ENCODE measurements around the gene RGS9BP. TPM values are rescaled to one million over a fixed set of nuclear protein-coding genes. Genes with fewer than 3 reads are reported as not detected.

The RGS9BP gene
- under 1 TPM in 3 of 4 donors, not detected in 1; 0.22 to 0.63 (median 0.60) TPM for total RNA-seq

- Histone ChIP-seq H3K27ac (peak within 1 kb of the TSS; percentile 46 to 90 (median 84)), H3K4me3 (peak within 1 kb of the TSS; percentile 61 to 98 (median 92)), H3K27me3 (peaks cover 3 to 19% of the 10 kb centered on the region in 2 donors), H3K9me3 (no peaks in the 10 kb centered on the region), H3K36me3 (no peaks in the 10 kb centered on the region), H3K4me1 (peaks cover 0 to 42% (median 6%) of the 10 kb centered on the region in 4 donors)
- 1 to 3% methylated on average over 13 to 16 of the region's 53 CpGs for WGBS, 2 donors
- no peak for TF ChIP-seq EP300 (IDR thresholded peaks at IDR 0.05)
- TF ChIP-seq POLR2A (IDR thresholded peaks at IDR 0.05): no peak
- no peak for TF ChIP-seq CTCF (IDR thresholded peaks at IDR 0.05)
- DNase-seq (ENCODE audit: low spot score in 2 of 2): peak; percentile 54 to 58
Measured at GRCh38 chr19:32675720-32676185, at the start of gene RGS9BP. Gene RGS9BP, plus strand, starts transcription at chr19:32675848. Its CDS starts 416 bp downstream, at chr19:32676264.

GRCh38 chr19:32626969-32627368 lies 48.7 kb upstream of the RGS9BP start:
- 94 to 98% methylated on average over 4 of the region's 4 CpGs for whole genome bisulfite sequencing, 2 donors
- Histone ChIP-seq H3K9me3 (no peaks in the 10 kb centered on the region), H3K4me3 (no peak overlapping the region), H3K36me3 (peaks cover 0 to 99% (median 8%) of the 10 kb centered on the region in 3 donors), H3K4me1 (no peaks in the 10 kb centered on the region), H3K27ac (no peak overlapping the region), H3K27me3 (no peaks in the 10 kb centered on the region)
- no peak for TF ChIP-seq EP300 (IDR thresholded peaks at IDR 0.05)
- TF ChIP-seq POLR2A (IDR thresholded peaks at IDR 0.05): no peak
- TF ChIP-seq CTCF (IDR thresholded peaks at IDR 0.05): no peak
- DNase-seq (ENCODE audit: low spot score in 2 of 2): no peak

- H3K27me3 ChIP-seq: no peaks in the 10 kb centered on the region
- H3K36me3 ChIP-seq: peaks cover 0 to 99% (median 8%) of the 10 kb centered on the region in 3 donors
- no peaks in the 10 kb centered on the region for H3K4me1 ChIP-seq
- no peak overlapping the region for H3K27ac ChIP-seq
- DNase-seq (ENCODE audit: low spot score in 2 of 2): no peak
- TF ChIP-seq POLR2A (IDR thresholded peaks at IDR 0.05) (no peak), EP300 (IDR thresholded peaks at IDR 0.05) (no peak), CTCF (IDR thresholded peaks at IDR 0.05) (no peak)
- 81 to 89% methylated on average over 13 to 15 of the region's 15 CpGs for WGBS, 2 donors
- H3K4me3 ChIP-seq: no peak overlapping the region
- H3K9me3 ChIP-seq: no peaks in the 10 kb centered on the region
Measured at GRCh38 chr19:32627714-32628270, 47.9 kb upstream of the RGS9BP start.

GRCh38 chr19:32630338-32630737 lies 45.3 kb upstream of the RGS9BP start:
- Histone ChIP-seq H3K27me3 (no peaks in the 10 kb centered on the region), H3K36me3 (peaks cover 0 to 99% (median 8%) of the 10 kb centered on the region in 3 donors), H3K4me3 (no peak overlapping the region), H3K9me3 (no peaks in the 10 kb centered on the region), H3K4me1 (no peaks in the 10 kb centered on the region), H3K27ac (no peak overlapping the region)
- TF ChIP-seq EP300 (IDR thresholded peaks at IDR 0.05) (no peak), POLR2A (IDR thresholded peaks at IDR 0.05) (no peak), CTCF (IDR thresholded peaks at IDR 0.05) (no peak)
- 77 to 92% methylated on average over 6 to 12 of the region's 14 CpGs for WGBS, 2 donors
- no peak for DNase-seq (ENCODE audit: low spot score in 2 of 2)

- Histone ChIP-seq H3K4me1 (no peaks in the 10 kb centered on the region), H3K27me3 (no peaks in the 10 kb centered on the region), H3K9me3 (no peaks in the 10 kb centered on the region), H3K4me3 (no peak overlapping the region), H3K27ac (no peak overlapping the region), H3K36me3 (peaks cover 0 to 99% (median 8%) of the 10 kb centered on the region in 3 donors)
- DNase-seq (ENCODE audit: low spot score in 2 of 2): no peak
- 91 to 96% methylated on average over 15 of the region's 15 CpGs for WGBS, 2 donors
- TF ChIP-seq POLR2A (IDR thresholded peaks at IDR 0.05) (no peak), EP300 (IDR thresholded peaks at IDR 0.05) (no peak), CTCF (IDR thresholded peaks at IDR 0.05) (no peak)
Measured at GRCh38 chr19:32631381-32631780, 44.3 kb upstream of the RGS9BP start.

Data from tibial nerve (tissue), 4 donors.